ENCODE results near the gene ACSL1.

GRCh38 chr4:184856277-184856609 lies 30.5 kb upstream of the ACSL1 start:
- TF ChIP-seq, protein P1, sequence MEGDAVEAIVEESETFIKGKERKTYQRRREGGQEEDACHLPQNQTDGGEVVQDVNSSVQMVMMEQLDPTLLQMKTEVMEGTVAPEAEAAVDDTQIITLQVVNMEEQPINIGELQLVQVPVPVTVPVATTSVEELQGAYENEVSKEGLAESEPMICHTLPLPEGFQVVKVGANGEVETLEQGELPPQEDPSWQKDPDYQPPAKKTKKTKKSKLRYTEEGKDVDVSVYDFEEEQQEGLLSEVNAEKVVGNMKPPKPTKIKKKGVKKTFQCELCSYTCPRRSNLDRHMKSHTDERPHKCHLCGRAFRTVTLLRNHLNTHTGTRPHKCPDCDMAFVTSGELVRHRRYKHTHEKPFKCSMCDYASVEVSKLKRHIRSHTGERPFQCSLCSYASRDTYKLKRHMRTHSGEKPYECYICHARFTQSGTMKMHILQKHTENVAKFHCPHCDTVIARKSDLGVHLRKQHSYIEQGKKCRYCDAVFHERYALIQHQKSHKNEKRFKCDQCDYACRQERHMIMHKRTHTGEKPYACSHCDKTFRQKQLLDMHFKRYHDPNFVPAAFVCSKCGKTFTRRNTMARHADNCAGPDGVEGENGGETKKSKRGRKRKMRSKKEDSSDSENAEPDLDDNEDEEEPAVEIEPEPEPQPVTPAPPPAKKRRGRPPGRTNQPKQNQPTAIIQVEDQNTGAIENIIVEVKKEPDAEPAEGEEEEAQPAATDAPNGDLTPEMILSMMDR (IDR thresholded peaks at IDR 0.05): no peak
- TF ChIP-seq POLR2A (IDR thresholded peaks at IDR 0.05; ENCODE audit: low read depth) (no peak), POLR2AphosphoS5 (IDR thresholded peaks at IDR 0.05) (no peak)

All from esophagus muscularis mucosa (tissue), 3 donors.